Activated CD8-positive, alpha-beta memory T cell treated with anti-CD3 and anti-CD28 coated beads, Interleukin-2, amount 50 U/mL, for 1 hour (primary cell): ENCODE data around the gene LYSMD4.

Experiments
- DNase-seq: peaks from one replicate; pipeline ENCODE4 v3.0.0-alpha.2; 2020; ENCODE audit errors: extremely low read depth

Gene LYSMD4

GRCh38 chr15:99706557-99707303 is 26.5 kb downstream of the LYSMD4 start:
- DNase-seq = no peak

DNA sequence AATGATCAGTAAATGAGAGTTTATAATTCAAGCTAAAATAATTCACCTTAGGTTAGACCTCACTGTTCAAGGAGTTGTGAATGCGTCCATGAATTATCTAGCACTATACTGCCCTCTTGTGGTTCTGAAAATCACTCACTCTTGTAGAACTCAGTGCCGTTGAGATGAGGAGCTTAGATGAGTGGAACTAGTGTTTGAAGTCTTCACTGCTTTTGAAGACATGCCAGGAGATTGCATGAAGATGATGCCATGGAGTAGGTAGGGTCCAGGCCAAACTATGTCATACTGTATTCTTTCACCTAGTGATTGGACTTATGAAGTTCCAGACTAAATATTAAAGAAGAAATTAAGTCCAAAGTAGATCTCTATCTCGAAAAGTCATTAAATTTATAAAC is 28.8 kb downstream of the LYSMD4 start:
- peak; percentile 20 for DNase-seq

DNA sequence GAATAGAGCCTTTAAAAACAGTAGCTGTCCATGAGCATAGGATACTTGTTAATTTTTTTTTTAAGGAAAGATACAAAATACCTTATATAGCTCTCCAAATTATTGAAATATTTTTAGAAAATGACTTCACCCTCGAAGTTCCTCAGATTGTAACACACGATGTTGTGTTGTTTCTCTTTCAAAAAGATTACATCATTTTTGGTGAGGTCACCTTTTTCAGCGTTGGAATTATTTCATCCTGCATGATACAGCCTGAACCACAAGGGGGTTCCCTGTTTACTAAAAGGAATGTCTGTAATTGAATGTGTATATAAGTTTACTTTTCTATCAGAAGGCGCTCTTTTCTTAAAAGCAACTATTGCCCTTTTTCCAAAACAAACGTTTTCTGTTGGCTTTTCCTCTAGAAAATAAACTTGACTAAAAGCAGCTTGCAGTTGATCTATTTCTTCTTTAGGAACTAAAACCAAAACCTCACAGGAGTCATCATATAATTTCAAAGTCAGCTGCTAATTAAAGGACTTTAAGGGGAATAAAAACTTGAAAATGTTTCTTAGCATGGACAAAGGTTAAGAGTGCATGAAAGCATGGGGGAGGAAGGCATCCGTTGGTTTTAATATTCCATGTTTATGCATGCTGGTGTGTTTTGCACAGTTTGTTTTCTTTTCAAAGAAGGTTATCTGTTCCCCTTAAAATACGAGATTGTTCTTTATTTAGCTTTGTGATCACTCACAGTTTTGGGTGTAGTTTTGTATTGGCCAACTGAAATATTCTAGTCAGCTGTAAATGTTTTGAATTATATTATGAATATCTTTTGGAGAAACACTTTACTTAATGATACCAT is 29.4 kb downstream of the LYSMD4 start:
- DNase-seq = no peak

DNA sequence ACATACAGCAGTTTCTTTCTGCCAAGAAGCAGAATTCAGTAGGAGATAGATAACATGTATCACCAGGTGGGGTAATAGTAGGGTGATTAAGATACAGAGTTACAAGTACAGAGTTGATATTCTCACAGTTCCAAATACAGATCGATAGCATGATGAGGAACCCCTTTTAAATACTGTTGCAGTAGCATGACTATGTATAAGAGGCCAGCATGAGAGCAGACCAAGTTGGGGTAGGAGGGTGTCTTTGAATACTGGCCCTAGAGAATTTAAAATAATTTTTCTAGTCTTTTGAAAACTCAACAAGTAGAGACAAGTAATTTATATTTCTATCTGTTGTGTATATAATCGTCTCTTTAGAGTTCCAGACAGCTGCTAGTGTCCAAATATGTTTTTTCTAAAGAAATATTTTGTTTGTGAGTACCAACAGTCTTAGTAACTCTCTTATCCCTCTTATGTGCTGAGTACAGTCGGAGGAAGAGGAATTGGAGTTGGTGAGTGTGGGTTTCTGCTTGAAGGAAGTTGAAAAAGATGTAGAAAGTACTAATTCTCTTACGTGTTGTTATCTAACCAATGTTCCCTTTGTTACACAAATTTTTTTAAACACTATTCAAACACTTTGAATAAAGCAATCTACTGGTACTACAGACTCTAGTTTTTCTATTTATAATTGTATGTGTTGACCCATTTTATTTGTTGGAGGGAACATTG is 30.2 kb downstream of the LYSMD4 start:
- DNase-seq = no peak

DNA sequence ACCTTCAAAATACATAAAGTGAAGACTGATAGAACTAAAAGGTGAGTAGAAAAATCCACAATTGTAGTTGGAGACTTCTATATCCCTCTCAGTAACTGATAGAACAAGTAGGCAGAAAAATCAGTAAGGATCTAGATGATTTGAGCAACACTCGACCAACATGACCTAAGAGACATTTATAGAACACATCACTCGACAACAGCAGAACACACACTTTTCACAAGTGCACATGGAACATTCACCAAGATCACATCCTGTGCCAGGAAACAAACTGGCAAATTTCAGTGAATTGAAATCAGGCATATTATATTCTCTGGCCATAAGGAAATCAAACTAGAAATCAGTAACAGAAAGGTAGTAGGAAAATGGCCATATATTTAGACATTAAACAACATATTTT is 37.1 kb downstream of the LYSMD4 start:
- no peak for DNase-seq

DNA sequence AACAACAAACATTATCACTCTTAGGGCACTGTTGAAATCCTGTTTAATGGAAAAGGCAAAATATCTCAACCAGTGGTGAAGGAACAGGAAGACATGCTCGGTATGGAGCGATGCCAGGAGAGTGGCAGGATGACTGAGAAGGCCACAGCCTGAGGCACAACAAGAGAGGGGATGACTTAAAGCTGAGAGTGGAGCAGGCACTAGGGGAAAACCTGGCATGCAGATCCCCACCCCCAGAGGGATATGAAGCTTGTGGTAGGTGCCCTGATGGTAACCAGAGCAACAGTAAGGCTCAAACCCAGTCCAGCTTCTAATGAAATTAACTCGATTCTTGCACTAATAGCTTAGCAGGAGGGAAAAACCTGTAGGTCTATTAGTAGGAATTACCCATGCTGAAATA is 40.4 kb downstream of the LYSMD4 start:
- DNase-seq = no peak

- no peak for DNase-seq
These were observed 46.9 kb downstream of the LYSMD4 start for GRCh38 chr15:99686290-99686689.

DNA sequence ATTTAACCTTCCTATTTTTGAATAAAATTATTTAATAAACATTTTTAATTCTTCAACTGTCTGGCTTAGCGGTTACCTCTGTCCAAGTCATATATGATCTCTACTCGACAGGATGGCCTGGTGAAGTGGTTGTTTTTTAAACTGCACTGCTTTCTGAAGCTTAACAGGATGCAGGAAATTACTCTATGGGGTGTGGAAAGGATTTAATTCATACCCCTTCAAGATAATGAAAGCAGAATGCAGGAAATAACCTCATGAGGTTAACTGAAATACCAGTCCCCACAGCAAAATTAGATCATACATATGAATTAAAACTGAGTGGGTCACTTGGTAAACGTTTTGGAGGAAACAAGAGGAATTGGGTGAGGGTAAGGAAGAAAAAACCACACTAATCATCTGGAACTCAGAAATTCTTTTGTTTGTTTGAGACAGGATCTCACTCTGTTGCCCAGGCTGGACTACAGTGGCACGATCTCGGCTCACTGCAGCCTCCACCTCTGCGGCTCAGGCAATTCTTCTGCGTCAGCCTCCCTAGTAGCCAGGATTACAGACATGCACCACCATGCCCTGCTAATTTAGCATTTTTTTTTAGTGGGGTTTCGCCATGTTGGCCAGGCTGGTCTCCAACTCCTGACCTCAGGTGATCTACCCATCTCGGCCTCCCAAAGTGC is 50.1 kb downstream of the LYSMD4 start:
- no peak for DNase-seq

- no peak for DNase-seq
These were observed 50.8 kb downstream of the LYSMD4 start for GRCh38 chr15:99682455-99682854.

DNA sequence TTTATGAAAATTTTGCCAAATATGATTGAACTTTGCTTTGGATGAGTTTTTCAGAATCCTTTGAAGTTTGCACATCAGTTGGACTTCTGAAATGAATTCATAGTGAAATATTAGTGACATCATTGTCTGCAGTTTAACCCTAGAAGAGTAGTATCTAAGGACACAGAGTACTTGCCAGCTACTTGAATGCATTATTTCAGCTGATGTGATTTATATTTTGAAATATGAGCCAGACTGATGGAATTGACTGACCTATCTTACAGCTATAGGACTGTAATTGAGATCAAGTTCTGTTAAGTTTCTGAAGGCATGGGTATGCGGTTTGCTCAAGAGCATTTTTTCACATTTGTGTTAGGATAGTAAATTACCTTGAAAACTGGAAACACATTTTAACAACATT is 51.2 kb downstream of the LYSMD4 start:
- no peak for DNase-seq

DNA sequence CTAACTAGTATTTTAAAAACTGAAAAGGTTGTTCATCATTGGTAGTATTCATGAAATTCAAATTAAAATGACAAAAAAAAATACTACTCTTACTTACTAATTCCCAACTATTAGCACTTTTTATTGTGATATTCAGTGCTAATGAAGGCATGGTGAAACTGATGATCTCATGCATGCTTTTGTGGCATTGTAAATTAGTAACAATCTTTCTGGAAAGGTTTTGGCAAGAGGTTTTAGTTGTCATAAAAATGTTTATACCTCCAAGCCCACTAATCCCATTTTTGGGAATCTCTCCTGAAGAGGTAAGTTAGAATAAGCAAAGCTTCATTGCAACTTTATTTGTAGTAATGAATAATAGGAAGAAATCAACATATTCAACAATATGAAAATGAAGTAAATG is 53.0 kb downstream of the LYSMD4 start:
- no peak for DNase-seq

- DNase-seq = no peak
These were observed 55.6 kb downstream of the LYSMD4 start for GRCh38 chr15:99677540-99678134.
